Panc1 (cell line): ENCODE measurements around the gene ANKRD13D.

Experiments
- SIN3A ChIP-seq: IDR thresholded peaks from 2 replicates; pipeline ENCODE4 v1.6.1; 2012; ENCODE audit warnings: low read depth, mild to moderate bottlenecking, low read length, moderate library complexity, borderline replicate concordance; ENCODE audit not compliant: insufficient read depth
- TF ChIP-seq, protein P1 (sequence below): fragments of 450-650 bp; IDR thresholded peaks from 2 replicates; pipeline ENCODE4 v1.5.1; 2017; ENCODE audit warnings: mild to moderate bottlenecking
- TF ChIP-seq, protein P2 (sequence below), 2 experiments: IDR thresholded peaks; 2 replicates each; pipeline ENCODE4 v1.6.1; 2011 to 2012; ENCODE audit warnings: low read depth in 2 of 2, control low read depth in 1 of 2, low read length in 1 of 2, mild to moderate bottlenecking in 1 of 2, moderate library complexity in 1 of 2; ENCODE audit not compliant: insufficient read depth in 1 of 2

DNA sequence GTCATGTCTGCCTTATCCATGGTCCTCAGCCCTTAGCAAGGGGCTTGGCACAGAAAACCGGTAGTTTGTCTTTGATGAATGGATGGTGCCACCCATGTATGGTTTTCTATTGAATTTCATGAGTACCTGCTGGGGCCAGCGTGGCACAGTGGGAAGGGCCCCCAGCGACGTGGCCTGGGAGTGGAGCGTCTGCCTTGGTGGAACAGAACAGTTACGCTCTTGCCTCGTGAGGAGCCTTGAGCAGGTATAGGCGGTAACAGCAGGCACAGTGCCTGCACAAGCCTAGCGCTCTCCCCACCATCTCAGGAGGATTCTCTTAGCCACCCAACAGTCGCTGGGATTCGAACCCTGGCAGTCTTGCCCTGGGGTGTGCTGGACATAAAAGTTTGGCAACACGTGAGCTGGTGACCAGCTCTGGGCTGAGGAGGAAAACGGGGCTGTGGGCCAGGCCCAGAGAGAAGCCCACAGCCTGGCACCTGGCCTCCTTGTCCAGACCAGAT is 11.2 kb downstream of the ANKRD13D start:
- TF ChIP-seq SIN3A: no peak
- TF ChIP-seq, protein P1, sequence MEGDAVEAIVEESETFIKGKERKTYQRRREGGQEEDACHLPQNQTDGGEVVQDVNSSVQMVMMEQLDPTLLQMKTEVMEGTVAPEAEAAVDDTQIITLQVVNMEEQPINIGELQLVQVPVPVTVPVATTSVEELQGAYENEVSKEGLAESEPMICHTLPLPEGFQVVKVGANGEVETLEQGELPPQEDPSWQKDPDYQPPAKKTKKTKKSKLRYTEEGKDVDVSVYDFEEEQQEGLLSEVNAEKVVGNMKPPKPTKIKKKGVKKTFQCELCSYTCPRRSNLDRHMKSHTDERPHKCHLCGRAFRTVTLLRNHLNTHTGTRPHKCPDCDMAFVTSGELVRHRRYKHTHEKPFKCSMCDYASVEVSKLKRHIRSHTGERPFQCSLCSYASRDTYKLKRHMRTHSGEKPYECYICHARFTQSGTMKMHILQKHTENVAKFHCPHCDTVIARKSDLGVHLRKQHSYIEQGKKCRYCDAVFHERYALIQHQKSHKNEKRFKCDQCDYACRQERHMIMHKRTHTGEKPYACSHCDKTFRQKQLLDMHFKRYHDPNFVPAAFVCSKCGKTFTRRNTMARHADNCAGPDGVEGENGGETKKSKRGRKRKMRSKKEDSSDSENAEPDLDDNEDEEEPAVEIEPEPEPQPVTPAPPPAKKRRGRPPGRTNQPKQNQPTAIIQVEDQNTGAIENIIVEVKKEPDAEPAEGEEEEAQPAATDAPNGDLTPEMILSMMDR: no peak
- TF ChIP-seq, protein P2, sequence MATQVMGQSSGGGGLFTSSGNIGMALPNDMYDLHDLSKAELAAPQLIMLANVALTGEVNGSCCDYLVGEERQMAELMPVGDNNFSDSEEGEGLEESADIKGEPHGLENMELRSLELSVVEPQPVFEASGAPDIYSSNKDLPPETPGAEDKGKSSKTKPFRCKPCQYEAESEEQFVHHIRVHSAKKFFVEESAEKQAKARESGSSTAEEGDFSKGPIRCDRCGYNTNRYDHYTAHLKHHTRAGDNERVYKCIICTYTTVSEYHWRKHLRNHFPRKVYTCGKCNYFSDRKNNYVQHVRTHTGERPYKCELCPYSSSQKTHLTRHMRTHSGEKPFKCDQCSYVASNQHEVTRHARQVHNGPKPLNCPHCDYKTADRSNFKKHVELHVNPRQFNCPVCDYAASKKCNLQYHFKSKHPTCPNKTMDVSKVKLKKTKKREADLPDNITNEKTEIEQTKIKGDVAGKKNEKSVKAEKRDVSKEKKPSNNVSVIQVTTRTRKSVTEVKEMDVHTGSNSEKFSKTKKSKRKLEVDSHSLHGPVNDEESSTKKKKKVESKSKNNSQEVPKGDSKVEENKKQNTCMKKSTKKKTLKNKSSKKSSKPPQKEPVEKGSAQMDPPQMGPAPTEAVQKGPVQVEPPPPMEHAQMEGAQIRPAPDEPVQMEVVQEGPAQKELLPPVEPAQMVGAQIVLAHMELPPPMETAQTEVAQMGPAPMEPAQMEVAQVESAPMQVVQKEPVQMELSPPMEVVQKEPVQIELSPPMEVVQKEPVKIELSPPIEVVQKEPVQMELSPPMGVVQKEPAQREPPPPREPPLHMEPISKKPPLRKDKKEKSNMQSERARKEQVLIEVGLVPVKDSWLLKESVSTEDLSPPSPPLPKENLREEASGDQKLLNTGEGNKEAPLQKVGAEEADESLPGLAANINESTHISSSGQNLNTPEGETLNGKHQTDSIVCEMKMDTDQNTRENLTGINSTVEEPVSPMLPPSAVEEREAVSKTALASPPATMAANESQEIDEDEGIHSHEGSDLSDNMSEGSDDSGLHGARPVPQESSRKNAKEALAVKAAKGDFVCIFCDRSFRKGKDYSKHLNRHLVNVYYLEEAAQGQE (IDR thresholded peaks at IDR 0.05; ENCODE audit: insufficient read depth in 1 of 2, low read depth in 2 of 2, low read length in 1 of 2): no peak
